GM19238 (cell line): Measurements from ENCODE around the gene ALS2CL.
A peak's percentile ranks its signal among the peaks of the same experiment; 100 is the strongest.

Experiments
- DNase-seq: peaks from one replicate; pipeline ENCODE4 v3.0.0; 2011; ENCODE audit warnings: low spot score; ENCODE audit not compliant: insufficient read length

The ALS2CL gene

DNA sequence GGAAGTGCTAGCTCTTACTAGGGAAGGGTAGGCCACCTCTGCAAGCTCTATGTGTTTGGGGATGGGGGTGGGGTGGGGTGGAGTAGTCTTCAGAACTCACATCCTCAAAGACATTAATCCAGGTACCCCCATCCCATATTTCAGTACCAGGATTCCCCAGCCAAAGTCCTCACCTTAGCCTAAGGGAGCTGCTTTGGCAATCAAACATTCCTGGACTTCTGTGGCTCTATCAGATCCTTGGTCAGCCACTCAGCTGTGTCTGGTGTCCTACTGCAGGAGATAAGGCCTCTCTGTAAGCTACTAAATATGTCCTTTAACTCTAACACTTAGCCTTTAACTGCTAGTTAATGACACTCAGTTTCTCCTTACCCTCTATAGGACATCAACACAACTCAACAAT lies 54.3 kb downstream of the ALS2CL start:
- no peak for DNase-seq

GRCh38 chr3:46634856-46635255 lies 58.6 kb downstream of the ALS2CL start:
- no peak for DNase-seq

DNA sequence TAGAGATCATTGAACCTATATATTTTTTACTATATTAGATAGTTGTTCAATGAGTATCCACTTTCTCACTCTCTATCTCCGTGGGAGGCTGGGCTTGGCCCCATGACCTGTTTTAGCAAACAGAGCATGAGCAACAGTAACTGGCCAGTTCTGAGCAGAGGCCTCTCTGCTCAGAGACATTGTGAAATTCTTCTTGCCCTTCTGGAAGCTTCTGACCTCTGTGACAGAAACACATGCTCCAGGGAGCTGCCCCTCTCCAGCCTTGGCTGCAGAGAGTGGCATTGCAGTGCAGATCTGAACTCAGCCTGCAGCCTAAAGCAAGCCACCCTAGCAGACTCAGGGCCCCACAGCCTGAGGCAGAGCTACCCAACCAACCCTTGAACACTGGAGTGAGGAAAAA lies 60.7 kb downstream of the ALS2CL start:
- DNase-seq = no peak

GRCh38 chr3:46629551-46630517 lies 63.6 kb downstream of the ALS2CL start:
- peak; percentile 79 for DNase-seq

- DNase-seq = no peak
These were observed 64.5 kb downstream of the ALS2CL start for GRCh38 chr3:46628901-46629369.

DNA sequence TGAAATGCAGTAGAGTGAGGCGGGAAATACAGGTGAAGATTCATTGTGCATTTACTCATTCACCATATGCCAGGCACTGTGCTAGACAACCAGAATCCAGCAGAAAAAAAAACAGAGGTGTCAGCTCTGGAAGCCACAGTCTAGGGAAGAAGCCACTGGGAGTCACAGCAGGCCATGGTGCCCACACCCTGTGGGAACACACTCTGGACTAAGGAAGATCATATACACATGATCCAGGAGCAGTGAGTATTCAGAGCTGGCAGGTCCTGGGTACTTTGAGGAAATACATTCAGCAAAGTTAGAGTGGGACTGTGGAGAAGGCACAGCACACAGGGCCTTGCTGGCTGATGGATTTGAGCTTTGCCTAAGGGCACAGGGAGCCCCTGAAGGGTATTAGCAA lies 66.4 kb downstream of the ALS2CL start:
- DNase-seq = no peak

GRCh38 chr3:46626039-46626438 lies 67.4 kb downstream of the ALS2CL start:
- DNase-seq = no peak

GRCh38 chr3:46624975-46625490 lies 68.4 kb downstream of the ALS2CL start:
- DNase-seq = no peak

- no peak for DNase-seq
These were observed 68.9 kb downstream of the ALS2CL start for GRCh38 chr3:46624533-46624932.

GRCh38 chr3:46619845-46620778 lies 73.4 kb downstream of the ALS2CL start:
- no peak for DNase-seq
